ENCODE results near the gene CEP126. TPM values are rescaled to one million over a fixed set of nuclear protein-coding genes. Genes with fewer than 3 reads are reported as not detected.
"Not testable (repeated sequence)": the region's sequence is repeated elsewhere in the genome, so short reads cannot be mapped to it uniquely, and the experiment has no call there.

Gene CEP126
- total and polyA plus RNA-seq, 2 donors (not counting 3 experiments of a cell fraction or from before 2014, with no cell fraction given), result 3.6 to 9.1 TPM

DNA sequence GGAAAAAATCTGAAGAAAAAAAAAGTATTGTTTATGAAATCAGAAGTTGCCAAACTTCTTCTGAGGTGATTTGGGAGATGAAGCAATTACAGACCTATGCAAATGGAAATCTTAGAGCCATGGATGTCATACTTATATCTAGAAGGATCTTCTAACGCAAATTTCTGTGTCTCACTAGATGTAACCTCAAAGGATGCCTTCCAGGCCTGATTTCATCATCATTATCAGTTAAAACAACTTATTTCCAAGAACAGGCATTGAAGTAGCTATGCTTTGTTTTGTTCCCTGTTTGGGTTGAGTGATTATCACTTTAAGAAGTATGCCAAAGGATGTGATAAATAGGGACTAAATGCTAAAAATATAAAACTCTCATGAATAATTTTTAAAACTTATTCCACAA, 45.4 kb downstream of the CEP126 start:
- H3K36me3 ChIP-seq (ENCODE audit: control insufficient read depth in 2 of 2, extremely low read depth in 1 of 2, insufficient read depth in 2 of 2, low read length in 2 of 2), result peaks cover 0 to 2% of the 10 kb centered on the region in 2 experiments
- FAIRE-seq (peak; percentile 70), DNase-seq (ENCODE audit: low read depth, low spot score) (no peak)
- no peaks in the 10 kb centered on the region for H3K4me1 ChIP-seq (ENCODE audit: control insufficient read depth, extremely low read depth, insufficient read depth, low read length)
- intact Hi-C loops (cut with micrococcal nuclease), result no loop called here
- H4K20me1 ChIP-seq (replicated peaks; ENCODE audit: control insufficient read depth, extremely low read depth, insufficient read depth, low read length), result no peaks in the 10 kb centered on the region
- CTCF ChIA-PET, result no interaction called here
- no peaks in the 10 kb centered on the region for H3K79me2 ChIP-seq (ENCODE audit: control insufficient read depth, insufficient read depth, low read length)
- H3K9me3 ChIP-seq (replicated peaks; ENCODE audit: control insufficient read depth, insufficient read depth, low read length), result no peaks in the 10 kb centered on the region
- H3K27me3 ChIP-seq (ENCODE audit: control insufficient read depth in 2 of 2, insufficient read depth in 2 of 2, low read length in 2 of 2), result no peaks in the 10 kb centered on the region
- no peak overlapping the region for H3K27ac ChIP-seq (ENCODE audit: insufficient read depth, low read depth, low read length)
- POLR2A ChIA-PET, result no interaction called here
- H2AFZ ChIP-seq (ENCODE audit: low read depth, low read length), result no peak overlapping the region
- dilution Hi-C loops (cut with MboI; ENCODE audit: extremely low pct_ligation_motif_present, low sequenced_read_pairs), result no loop called here
- H3K4me3 ChIP-seq (replicated peaks in 1 of 3; ENCODE audit: insufficient read depth in 1 of 3, low read depth in 1 of 3, low read length in 3 of 3), result no peak overlapping the region
- no peak overlapping the region for H3K4me2 ChIP-seq (ENCODE audit: insufficient read depth, low read length)
- no peaks in the 10 kb centered on the region for H3K9me1 ChIP-seq (replicated peaks; ENCODE audit: control insufficient read depth, extremely low read depth, insufficient read depth, low read length)
- TF ChIP-seq GATA2 (IDR thresholded peaks at IDR 0.05; ENCODE audit: insufficient read depth, insufficient read length, low read depth, low read length) (no peak), MAX (IDR thresholded peaks at IDR 0.05; ENCODE audit: insufficient read depth, insufficient read length) (no peak), MYC (IDR thresholded peaks at IDR 0.05; ENCODE audit: low read depth, low read length) (no peak), EZH2 (IDR thresholded peaks at IDR 0.05; ENCODE audit: borderline replicate concordance, low read depth, low read length, severe bottlenecking) (no peak), POLR2AphosphoS5 (IDR thresholded peaks at IDR 0.05; ENCODE audit: insufficient read depth, low read depth, low read length) (no peak), JUN (IDR thresholded peaks at IDR 0.05; ENCODE audit: borderline replicate concordance, insufficient read depth, insufficient read length, low read depth) (no peak), FOS (IDR thresholded peaks at IDR 0.05; ENCODE audit: borderline replicate concordance, insufficient read depth, low read length) (no peak), POLR2A (IDR thresholded peaks at IDR 0.05; ENCODE audit: low read depth, low read length) (no peak)
- TF ChIP-seq, protein P1, sequence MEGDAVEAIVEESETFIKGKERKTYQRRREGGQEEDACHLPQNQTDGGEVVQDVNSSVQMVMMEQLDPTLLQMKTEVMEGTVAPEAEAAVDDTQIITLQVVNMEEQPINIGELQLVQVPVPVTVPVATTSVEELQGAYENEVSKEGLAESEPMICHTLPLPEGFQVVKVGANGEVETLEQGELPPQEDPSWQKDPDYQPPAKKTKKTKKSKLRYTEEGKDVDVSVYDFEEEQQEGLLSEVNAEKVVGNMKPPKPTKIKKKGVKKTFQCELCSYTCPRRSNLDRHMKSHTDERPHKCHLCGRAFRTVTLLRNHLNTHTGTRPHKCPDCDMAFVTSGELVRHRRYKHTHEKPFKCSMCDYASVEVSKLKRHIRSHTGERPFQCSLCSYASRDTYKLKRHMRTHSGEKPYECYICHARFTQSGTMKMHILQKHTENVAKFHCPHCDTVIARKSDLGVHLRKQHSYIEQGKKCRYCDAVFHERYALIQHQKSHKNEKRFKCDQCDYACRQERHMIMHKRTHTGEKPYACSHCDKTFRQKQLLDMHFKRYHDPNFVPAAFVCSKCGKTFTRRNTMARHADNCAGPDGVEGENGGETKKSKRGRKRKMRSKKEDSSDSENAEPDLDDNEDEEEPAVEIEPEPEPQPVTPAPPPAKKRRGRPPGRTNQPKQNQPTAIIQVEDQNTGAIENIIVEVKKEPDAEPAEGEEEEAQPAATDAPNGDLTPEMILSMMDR (IDR thresholded peaks at IDR 0.05; ENCODE audit: extremely low read depth in 1 of 2, insufficient read depth in 1 of 2, low read depth in 1 of 2, low read length in 2 of 2), result no peak
- BruUV-seq (replicated peaks), result no TSS peak
- H3K9ac ChIP-seq (replicated peaks; ENCODE audit: extremely low read depth, insufficient read depth, low read length), result no peak overlapping the region

DNA sequence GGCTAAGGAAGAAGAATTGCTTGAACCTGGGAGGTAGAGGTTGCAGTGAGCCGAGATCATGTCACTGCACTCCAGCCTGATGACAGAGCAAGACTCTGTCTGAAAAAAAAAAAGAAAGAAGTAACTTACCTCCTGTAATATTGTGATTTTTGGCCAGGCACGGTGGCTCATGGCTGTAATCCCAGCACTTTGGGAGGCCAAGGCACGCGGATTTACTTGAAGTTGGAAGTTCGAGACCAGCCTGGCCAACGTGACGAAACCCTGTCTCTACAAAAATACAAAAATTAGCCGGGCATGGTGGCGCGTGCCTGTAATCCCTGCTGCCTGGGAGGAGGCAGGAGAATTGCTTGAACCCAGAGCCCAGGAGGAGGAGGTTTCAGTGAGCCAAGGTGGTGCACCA, 49.4 kb downstream of the CEP126 start:
- H3K4me2 ChIP-seq (ENCODE audit: insufficient read depth, low read length); H3K79me2 ChIP-seq (ENCODE audit: control insufficient read depth, insufficient read depth, low read length); BruUV-seq (replicated peaks); H3K27me3 ChIP-seq (ENCODE audit: control insufficient read depth in 2 of 2, insufficient read depth in 2 of 2, low read length in 2 of 2); H3K27ac ChIP-seq (ENCODE audit: insufficient read depth, low read depth, low read length); intact Hi-C loops (cut with micrococcal nuclease); H3K4me3 ChIP-seq (replicated peaks in 1 of 3; ENCODE audit: insufficient read depth in 1 of 3, low read depth in 1 of 3, low read length in 3 of 3); DNase-seq (ENCODE audit: low read depth, low spot score); POLR2A ChIA-PET; H4K20me1 ChIP-seq (replicated peaks; ENCODE audit: control insufficient read depth, extremely low read depth, insufficient read depth, low read length); H3K36me3 ChIP-seq (ENCODE audit: control insufficient read depth in 2 of 2, extremely low read depth in 1 of 2, insufficient read depth in 2 of 2, low read length in 2 of 2); CTCF ChIA-PET; dilution Hi-C loops (cut with MboI; ENCODE audit: extremely low pct_ligation_motif_present, low sequenced_read_pairs); H3K9ac ChIP-seq (replicated peaks; ENCODE audit: extremely low read depth, insufficient read depth, low read length); H3K9me1 ChIP-seq (replicated peaks; ENCODE audit: control insufficient read depth, extremely low read depth, insufficient read depth, low read length); FAIRE-seq; H3K9me3 ChIP-seq (replicated peaks; ENCODE audit: control insufficient read depth, insufficient read depth, low read length); H3K4me1 ChIP-seq (ENCODE audit: control insufficient read depth, extremely low read depth, insufficient read depth, low read length); H2AFZ ChIP-seq (ENCODE audit: low read depth, low read length): not testable (repeated sequence)
